ENCODE results near the gene METTL15.

- TF ChIP-seq CTCF (IDR thresholded peaks at IDR 0.05) (no peak), POLR2A (IDR thresholded peaks at IDR 0.05) (no peak)
Measured at GRCh38 chr11:28269586-28269985, 161.4 kb downstream of the METTL15 start.

All from breast epithelium (tissue), 3 donors.